ENCODE results near the gene ZNF581.

ZNF581 gene

DNA sequence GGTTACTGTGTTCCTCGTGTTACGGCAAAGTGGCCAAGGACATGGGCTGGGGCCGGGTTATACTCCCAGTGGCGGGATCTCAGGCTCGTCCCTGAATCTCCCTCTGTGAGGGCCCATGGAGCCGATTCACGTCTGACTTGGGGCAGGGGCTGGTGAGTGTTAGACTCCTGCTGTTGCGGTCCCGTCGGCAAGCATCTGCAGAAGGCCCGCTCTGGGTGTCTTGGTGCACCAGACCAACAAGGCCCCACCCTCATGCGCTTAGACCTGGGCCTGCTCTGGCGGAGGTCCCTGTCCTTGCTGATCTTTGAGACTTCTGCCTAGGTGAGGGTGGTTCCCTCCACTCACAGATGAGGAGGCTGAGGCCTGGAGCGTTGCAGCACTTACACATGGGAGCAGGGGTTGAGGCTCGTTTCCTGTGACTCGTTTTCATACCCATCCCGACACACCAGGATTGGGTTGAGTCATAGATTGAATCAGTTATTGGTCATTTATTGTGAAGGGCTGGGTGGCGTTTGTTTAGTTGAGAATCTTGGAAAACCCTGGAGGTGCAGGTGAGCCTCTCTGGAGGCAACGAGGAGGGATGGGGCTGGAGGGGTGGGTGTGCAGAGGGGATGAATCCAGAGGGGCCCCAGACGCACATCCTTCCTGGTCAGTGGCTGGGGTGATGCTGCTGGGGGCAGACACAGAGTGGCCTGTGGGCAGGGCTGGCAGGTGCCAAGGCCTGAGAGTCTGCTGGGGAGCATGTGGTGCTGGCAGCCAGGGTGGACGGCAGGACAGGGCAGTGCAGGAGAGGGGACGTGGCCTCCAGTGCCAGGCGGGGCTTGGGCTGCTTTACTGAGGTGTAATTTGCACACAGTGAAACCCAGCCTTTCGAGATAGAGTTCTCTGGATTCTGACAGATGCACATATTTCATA is 36.2 kb downstream of the ZNF581 start:
- DNase-seq (ENCODE audit: low spot score): no peak

DNA sequence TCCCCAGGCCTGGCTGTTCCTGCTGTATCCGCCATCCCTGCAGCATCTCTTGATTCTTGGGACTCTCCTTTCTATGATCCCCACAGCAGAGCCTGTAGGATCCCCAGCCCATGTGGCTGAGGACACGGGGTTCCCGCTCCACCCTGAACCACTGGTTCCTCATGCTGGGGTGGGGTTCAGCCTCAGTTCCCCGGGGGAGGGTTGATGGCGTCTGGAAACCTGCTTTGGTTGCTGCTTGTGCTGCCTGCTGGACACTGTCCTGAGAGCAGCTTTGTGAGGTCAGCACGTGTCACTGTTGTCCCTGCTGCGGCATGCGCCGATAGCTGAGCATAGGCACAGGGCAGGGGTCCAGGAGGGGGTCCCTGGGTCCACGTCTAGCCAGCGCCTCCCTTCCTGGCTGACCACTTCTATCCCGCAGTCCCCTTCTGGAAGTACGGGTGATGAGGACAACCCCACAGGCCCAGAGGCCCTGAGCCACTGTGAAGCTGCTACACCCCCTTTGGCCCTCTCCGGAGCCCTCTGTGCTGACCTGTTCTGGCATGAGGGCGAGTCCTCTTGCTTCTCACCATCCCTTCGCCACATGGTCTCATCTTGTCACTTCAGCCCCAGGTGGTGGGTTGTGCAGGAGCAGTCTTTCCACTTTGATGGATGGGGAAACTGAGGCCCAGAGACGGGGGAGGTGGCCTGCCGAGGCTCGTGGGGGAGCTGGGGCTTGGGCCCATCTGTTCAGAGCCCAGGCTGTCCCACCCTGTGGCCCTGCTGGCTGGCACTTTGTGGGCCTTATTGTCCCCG is 37.1 kb downstream of the ZNF581 start:
- no peak for DNase-seq (ENCODE audit: low spot score)

DNA sequence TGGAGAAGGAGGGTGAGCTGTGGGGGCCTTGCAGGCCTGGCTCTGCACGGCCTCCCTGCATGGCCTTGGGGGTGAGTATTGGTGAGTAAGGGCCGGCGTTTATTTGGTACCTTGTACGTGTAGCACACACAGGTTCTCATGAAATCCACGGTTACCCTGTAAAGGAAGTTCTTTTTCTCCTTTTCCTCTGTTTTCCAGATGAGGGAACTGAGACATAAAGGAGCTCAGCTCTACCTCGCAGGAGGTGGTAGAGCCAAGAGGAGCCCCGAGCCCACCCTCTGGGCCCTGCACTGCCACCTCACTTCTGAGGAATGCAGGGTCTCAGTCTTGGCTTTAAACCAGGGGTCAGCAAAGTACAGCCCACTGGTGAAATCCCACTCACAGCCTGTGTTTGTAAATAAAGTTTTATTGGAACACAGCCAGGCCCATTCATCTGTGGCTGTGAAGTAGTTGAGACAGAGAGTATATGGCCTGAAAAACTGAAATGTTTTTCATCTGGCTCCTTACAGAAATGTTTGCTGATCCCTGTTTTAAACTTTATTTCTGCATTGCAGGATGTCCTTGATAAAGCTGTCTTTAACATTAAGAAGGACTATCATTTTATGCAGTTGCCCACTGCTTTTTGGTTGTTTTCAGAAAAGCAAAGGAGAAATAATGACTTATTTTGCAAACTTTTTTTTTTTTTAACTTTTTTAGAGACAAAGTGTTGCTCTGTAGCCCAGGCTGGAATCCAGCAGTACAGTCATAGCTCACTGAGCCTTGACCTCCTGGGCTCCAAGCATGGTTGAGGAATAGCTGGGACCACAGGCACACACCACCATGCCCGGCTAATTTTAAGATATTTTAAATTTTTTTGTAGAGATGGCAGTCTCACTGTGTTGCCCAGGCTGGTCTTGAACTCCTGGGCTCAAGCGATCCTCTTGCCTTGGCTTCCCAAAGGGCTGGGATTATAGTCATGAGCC is 38.0 kb downstream of the ZNF581 start:
- DNase-seq (ENCODE audit: low spot score): no peak

DNA sequence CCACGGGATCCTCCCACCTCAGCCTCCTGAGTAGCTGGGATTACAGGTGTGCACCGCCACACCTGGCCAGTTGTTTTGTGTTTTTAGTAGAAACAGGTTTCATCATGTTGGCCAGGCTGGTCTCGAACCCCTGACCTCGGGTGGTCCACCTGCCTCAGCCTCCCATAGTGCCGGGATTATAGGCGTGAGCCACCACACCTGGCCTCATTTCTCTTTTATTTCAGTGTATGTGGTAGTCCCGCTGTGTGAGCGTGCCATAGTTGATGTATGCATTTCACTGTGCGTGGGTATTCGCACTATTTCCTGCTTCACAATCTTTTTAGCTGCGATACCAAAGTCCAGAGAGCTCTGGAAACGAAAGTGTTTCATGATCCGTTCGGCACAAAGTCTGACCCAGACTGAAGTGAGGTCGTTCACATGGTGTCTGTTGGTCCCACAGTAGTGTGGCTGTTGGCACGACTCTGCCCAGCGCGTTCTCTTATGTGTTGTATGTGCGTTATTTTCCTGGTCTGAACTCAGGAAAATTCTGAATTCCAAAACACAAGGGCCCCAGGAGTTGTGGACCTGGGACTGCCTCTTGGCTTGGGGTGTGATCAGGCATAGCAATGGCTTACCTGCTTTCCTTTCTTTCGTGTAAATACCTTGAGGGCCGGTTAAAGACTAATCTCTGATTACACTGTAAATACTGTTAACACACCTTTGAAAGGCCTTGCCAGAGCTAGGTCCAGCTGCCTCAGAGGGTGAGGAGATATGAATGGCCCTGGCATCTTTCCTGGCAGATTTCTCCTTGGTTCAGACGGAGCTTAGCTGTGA is 40.2 kb downstream of the ZNF581 start:
- DNase-seq (ENCODE audit: low spot score): no peak

DNA sequence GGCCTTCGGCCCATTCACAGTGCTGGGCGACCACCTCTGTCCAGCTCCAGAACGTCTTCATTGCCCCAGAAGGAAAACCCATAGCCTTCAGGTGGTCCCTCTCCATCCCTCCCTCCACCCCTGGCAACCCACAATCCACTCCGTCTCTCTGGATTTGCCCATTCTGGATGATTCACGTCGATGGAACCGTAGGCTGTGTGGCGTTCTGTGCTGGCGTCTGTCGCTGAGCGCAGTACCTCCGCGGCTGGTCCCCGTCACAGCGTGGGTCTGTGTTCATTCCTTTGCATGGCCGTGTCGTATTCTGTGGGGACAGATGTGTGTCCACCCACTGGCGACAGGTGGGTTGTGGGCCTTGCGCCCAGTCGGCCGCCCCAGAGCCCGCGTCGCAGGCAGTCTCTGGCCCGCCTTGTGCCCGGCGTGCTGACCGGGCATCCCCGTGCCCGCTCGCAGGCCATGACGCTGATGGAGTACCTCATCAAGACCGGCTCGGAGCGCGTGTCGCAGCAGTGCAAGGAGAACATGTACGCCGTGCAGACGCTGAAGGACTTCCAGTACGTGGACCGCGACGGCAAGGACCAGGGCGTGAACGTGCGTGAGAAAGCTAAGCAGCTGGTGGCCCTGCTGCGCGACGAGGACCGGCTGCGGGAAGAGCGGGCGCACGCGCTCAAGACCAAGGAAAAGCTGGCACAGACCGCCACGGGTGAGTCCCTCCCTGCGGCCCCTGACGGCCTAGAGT is 41.7 kb downstream of the ZNF581 start:
- DNase-seq (ENCODE audit: low spot score): no peak

DNA sequence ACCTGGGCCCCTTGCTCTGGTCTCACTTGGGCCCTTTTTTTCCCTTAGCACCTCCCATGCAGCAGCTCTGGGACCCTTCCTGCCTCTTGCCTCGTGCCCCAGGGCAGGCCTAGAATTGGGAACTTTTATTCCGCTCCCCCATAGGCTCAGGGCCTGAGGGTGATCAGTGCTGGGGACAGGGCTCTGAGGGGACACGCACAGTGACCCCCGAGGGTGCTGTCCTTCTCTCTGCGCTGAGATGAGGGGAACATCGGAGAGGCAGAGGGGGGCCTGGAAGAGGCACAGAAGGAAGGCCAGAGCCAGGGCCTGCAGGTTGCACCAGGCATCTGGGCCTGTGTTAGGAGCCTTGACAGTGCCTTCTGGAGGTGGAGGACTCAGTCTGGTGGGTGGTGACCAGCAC is 42.3 kb downstream of the ZNF581 start:
- DNase-seq (ENCODE audit: low spot score): no peak

DNA sequence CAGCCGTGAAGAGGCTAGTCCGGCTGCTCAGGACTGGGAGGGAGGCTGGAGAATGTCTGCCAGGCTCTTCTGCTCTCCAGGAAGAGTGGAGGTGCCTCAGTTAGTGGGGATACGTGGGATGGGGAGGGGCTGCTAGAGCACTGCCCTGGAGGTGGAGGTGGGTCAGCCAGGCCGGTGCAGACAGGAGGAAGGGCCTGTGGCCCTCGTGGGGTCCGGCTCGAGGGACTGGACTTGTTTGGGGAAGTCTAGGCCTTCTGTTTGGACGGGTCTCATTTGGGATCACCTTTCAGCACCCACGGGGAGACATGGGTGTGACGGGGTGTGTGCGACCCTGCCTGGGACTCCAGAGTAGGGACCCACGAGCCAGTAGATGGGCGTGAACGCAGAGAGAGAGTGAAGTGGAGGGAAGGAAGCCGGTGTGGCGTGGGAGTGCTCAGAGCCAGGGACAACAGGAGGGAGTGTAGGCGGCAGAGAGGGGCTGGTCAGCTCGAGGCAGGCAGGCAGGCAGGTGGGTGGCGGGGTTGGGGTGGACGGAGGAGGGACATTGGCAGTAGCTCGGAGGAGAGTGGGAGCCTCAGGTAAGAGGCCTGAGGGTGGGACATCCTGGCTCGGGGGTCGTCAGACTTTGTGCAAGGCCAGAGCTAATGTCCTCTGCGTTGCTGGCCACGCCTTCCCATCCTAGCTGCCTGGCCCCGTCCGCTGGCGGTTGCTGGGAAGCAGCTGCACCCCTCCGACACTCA is 43.0 kb downstream of the ZNF581 start:
- DNase-seq (ENCODE audit: low spot score): no peak

DNA sequence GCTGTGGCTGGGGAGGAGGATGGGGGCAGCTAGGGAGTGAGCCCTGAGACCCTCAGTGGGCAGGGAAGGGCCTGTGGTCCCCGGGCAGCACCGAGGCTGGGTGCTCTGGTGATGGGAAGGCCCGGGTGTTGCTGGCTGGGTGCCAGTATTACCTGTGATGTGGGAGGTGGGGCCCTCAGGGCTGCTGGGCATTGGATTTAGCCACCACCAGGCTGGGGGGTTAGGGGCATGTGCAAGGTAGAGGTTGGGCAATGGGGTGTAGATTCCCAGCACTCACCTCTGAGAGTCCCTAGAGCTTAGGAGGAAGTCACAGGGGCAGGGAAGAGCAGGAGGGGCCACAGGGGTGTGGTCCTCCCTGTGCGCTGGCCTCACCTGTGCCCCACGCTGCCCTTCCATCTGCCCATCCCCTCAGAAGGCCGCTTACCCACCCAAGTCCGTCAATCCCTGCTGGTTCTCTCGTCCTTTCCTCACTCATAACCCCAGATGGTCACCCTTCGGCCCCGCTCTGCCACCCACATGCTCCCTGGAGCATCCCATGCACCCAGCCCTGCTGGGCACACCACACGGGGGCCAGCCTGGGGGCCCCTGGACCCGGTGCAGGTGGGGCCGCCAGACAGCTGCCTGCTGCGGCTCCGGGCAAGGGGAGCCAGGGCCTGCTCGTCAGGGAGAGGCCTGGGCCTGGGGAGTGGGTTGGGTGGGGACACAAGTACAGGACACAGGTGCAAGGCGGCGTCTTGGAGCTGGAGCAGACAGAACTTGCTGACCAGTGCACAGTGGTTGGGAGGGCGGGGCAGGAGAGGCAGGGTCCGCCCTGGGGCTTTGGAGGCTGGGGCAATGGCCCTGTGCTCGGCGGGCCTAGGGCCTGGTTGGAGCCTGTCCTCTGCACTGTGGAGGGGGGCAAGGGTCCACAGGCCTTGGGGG is 44.1 kb downstream of the ZNF581 start:
- DNase-seq (ENCODE audit: low spot score): no peak

DNA sequence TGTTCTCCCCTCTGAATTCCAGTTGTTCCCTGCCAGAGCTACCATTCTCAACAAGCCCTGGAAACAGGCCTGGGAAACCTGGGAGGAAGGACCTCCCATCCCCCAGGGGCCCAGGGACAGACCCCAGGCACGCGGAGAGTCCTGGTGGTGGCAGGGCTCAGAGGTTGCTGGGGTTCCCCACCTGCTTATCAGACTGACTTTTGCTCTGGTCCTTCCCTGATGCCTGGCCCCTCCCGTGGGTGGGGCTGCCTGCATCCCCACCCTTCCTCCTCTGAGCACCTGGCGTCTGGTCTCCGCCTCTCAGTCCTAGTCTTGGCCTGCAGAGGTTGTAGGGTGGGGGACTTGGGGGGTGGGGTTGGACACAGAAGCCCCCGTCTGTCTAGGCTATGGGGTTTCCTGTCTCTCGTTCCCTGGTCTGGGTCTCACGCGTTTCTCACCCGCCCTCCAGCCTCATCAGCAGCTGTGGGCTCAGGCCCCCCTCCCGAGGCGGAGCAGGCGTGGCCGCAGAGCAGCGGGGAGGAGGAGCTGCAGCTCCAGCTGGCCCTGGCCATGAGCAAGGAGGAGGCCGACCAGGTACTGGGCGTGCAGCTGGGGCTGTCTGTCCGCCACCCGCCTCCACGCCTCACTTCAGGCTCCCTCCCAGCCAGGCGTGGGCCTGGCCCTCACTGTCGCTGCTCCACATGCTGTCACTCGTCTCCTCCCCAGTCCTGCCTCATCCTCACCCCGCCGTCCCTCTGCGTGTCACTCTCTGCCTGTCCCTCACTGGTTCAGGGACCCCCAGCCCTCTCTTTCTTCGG is 45.2 kb downstream of the ZNF581 start:
- no peak for DNase-seq (ENCODE audit: low spot score)

DNA sequence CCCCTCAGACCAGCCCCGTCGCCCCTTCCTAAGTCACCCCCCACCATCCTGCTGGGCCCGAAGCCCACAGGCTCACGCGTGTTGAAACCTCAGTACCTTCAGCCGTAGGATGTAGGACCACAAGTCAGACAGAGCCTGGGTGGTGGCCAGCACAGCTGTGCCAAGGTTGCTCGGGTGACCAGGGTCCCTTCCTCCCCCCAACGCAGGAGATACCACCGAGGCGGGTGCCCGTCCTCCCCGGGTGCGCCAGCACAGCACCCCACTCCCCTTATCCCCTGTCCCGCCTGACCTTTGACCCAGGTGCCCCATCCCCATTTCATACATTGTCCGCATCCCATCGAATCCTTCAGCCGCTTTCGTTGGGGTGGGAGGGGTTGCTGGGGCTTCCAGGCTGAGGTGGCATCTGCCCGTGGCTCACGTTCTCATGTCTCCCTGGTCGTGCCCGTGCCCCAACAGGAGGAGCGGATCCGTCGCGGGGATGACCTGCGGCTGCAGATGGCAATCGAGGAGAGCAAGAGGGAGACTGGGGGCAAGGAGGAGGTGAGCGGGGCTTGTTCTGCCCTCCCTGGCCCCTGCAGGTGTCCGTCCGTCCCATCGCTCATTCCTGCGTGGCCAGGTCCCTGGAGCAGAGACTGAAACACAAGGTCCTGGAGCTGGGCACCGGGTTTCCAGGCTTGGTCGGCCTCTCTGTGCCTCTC is 46.1 kb downstream of the ZNF581 start:
- no peak for DNase-seq (ENCODE audit: low spot score)

DNA sequence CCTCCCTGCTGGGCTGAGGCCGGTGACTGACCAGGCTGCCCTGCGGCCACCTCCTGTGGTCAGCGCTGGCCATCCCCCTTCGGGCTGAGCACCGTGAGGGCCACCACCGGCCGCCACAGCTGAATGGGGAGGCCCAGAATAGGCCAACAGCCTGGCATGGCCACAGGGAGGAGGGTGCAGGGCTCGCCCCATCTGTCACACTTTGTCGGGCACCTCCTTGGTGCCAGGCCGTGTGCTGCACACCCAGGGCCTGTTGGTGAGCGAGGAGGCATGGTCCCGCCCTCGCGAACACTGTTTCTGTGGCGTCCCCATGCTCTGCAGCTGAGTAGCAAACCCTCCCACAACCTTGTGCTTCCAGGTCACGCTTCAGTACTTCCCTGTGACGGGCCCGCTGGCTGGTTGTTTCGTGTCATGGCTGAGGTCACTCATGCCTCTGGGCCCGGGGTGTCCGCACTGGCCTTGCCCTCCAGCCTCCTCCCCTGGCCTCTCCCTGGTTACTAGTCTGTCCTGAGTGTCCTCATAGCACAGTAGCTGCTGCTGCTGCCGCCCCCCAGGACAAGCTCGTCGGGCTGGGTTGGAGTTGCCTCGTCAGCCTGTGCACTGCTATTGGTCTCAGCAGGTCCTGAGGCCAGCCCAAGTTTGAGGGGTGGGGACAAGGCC is 46.8 kb downstream of the ZNF581 start:
- no peak for DNase-seq (ENCODE audit: low spot score)

DNA sequence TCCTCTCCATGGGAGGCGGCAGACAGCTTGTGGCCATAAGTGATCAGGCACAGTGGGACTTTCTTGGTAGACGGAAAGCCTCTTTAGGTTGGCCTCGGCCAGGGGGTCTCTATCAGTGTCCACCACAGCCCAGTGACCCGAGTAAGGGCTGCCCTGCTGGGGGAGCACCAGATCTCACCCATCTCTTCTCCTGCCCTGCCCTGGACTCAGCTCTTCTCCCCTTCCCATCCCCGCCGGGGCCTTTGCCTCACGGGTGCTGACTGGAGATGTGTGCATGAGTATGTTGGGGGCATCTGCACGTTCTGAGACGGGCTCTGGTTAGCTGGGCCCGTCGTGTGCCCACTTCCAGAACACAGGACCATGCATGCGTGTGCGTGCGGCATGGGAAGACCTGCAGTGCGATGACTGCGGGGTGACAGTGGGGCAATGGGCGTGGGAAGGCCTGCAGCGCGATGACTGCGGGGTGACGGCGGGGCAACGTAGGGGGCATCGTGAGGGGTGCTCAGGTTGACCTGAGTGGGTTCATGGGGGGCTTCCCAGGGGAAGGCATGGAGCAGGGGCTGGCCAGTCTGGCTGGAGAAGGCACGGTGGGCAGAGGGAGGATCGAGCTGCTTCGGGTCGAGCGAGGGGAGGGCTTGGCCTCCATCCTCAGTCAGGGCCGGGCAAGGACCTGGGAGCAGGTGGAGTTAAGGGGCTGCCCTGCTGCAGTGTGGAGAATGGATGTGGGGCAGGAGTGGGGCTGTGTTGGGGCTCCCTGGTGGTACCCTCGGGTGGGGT is 47.5 kb downstream of the ZNF581 start:
- DNase-seq (ENCODE audit: low spot score): no peak

DNA sequence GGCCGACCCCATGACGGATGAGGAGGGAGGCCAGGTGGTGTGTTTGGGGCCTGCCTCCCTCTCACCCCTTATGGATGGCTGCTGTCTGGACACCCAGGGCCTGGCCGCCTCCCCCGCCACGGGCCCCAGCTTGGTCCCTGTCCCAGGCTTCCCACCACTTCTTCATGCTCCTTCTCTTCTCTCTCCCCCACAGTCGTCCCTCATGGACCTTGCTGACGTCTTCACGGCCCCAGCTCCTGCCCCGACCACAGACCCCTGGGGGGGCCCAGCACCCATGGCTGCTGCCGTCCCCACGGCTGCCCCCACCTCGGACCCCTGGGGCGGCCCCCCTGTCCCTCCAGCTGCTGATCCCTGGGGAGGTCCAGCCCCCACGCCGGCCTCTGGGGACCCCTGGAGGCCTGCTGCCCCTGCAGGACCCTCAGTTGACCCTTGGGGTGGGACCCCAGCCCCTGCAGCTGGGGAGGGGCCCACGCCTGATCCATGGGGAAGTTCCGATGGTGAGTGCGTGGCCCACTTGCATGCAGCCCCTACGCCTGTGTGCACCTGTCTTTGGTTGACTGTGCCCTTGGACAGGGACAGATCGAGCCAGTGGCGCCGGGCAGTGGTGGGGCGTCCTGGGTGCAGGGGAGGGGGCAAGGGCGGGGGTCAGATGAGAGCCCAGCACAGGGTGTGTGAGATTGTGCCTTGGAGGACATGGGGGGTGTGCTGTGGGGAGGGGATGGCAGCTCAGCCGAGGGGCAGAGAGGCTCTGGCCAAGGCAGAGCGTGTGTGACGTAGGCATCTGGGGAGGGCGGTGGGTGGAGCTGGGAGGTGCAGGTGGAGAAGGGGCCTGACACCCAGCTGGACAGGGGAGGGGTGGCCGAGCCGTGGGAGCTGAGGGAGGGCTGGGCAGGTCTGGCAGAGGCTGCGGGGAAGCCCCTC is 48.4 kb downstream of the ZNF581 start:
- DNase-seq (ENCODE audit: low spot score): no peak

DNA sequence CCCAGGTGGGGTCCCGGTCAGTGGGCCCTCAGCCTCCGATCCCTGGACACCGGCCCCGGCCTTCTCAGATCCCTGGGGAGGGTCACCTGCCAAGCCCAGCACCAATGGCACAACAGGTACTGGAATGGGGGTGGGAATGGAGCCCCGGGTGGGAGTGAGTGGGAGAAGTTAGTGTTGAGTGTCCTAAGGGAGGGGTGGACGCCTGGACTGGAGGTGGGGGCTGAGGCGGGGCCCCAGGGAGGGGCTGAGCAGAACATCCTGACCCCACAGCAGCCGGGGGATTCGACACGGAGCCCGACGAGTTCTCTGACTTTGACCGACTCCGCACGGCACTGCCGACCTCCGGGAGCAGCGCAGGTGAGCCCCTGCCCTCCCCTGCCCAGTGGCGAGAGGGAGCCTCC is 49.2 kb downstream of the ZNF581 start:
- no peak for DNase-seq (ENCODE audit: low spot score)

All from hepatic stellate cell (primary cell).